Mesenchymal stem cell (in vitro differentiated cells and primary cell): Measurements from ENCODE around the gene KCNQ5.

Source experiments
- DNase-seq: peaks from one replicate; pipeline ENCODE4 v3.0.0-alpha.2; 2013
- H2AFZ ChIP-seq: one replicate; pipeline ENCODE4 v1.6.1; 2013; ENCODE audit warnings: low read depth, mild to moderate bottlenecking, control low read depth, inconsistent platforms, low read length, moderate library complexity
- H2AK5ac ChIP-seq: 2 replicates; pipeline ENCODE4 v1.6.1; 2013; ENCODE audit warnings: low read length, moderate library complexity, mild to moderate bottlenecking, inconsistent platforms; ENCODE audit not compliant: severe bottlenecking
- H2BK120ac ChIP-seq: one replicate; pipeline ENCODE4 v1.6.1; 2013; ENCODE audit warnings: low read depth, mild to moderate bottlenecking, inconsistent platforms, low read length, moderate library complexity
- H2BK12ac ChIP-seq, 2 experiments: one replicate each; pipeline ENCODE4 v1.6.1; 2013; ENCODE audit warnings: inconsistent platforms in 2 of 2, low read length in 2 of 2, mild to moderate bottlenecking in 2 of 2, moderate library complexity in 2 of 2, control low read depth in 1 of 2
- H2BK15ac ChIP-seq: one replicate; pipeline ENCODE4 v1.6.1; 2013; ENCODE audit warnings: mild to moderate bottlenecking, low read depth, inconsistent platforms; ENCODE audit not compliant: poor library complexity, severe bottlenecking
- H2BK5ac ChIP-seq: 2 replicates; pipeline ENCODE4 v1.6.1; 2013; ENCODE audit warnings: low read depth, mild to moderate bottlenecking, low read length, control low read depth, inconsistent platforms; ENCODE audit not compliant: poor library complexity, severe bottlenecking
- H3K14ac ChIP-seq, 2 experiments: one replicate each; pipeline ENCODE4 v1.6.1; 2013; ENCODE audit warnings: inconsistent platforms in 2 of 2, low read length in 2 of 2, control low read depth in 1 of 2, mild to moderate bottlenecking in 1 of 2, moderate library complexity in 1 of 2
- H3K18ac ChIP-seq, 2 experiments: one replicate each; pipeline ENCODE4 v1.6.1; 2013; ENCODE audit warnings: inconsistent platforms in 2 of 2, low read length in 2 of 2, control low read depth in 1 of 2, low read depth in 1 of 2, mild to moderate bottlenecking in 1 of 2
- H3K23ac ChIP-seq, 2 experiments: one replicate each; pipeline ENCODE4 v1.6.1; 2013; ENCODE audit warnings: inconsistent platforms in 2 of 2, low read length in 2 of 2, mild to moderate bottlenecking in 2 of 2, moderate library complexity in 2 of 2, control low read depth in 1 of 2
- H3K27ac ChIP-seq: 2 replicates; pipeline ENCODE4 v1.5.1; 2013; ENCODE audit warnings: mild to moderate bottlenecking, moderate library complexity, low read length, control low read depth, inconsistent platforms; ENCODE audit not compliant: poor library complexity, severe bottlenecking
- H3K27me3 ChIP-seq, 2 experiments: 2 replicates each; pipeline versions ENCODE4 v1.6.1 to v1.7.0; 2013; ENCODE audit warnings: low read length in 2 of 2, mild to moderate bottlenecking in 2 of 2, moderate library complexity in 2 of 2, control low read depth in 1 of 2, inconsistent platforms in 1 of 2; ENCODE audit not compliant: control insufficient read depth in 1 of 2, insufficient read depth in 1 of 2
- H3K36me3 ChIP-seq, 2 experiments: 2 replicates each; pipeline versions ENCODE4 v1.6.1 to v1.7.0; 2013; ENCODE audit warnings: low read length in 2 of 2, control low read depth in 1 of 2, inconsistent platforms in 1 of 2, low read depth in 1 of 2, mild to moderate bottlenecking in 1 of 2; ENCODE audit not compliant: insufficient read depth in 2 of 2, control insufficient read depth in 1 of 2
- H3K4ac ChIP-seq, 2 experiments: one replicate each; pipeline ENCODE4 v1.6.1; 2013; ENCODE audit warnings: inconsistent platforms in 2 of 2, low read length in 2 of 2, mild to moderate bottlenecking in 2 of 2, moderate library complexity in 2 of 2, control low read depth in 1 of 2, low read depth in 1 of 2
- H3K4me1 ChIP-seq: 2 replicates; pipeline ENCODE4 v1.6.1; 2013; ENCODE audit warnings: low read depth, low read length, control low read depth; ENCODE audit not compliant: control insufficient read depth, insufficient read depth
- H3K4me2 ChIP-seq: 2 replicates; pipeline ENCODE4 v1.6.1; 2013; ENCODE audit warnings: low read length, mild to moderate bottlenecking, inconsistent platforms; ENCODE audit not compliant: poor library complexity, severe bottlenecking
- H3K4me3 ChIP-seq, 2 experiments: 2 replicates each; pipeline versions ENCODE4 v1.5.1 to v1.7.0; 2013; ENCODE audit warnings: low read length in 2 of 2, mild to moderate bottlenecking in 2 of 2, control low read depth in 1 of 2, low read depth in 1 of 2; ENCODE audit not compliant: insufficient read depth in 1 of 2
- H3K79me1 ChIP-seq: replicated peaks from 2 replicates; pipeline ENCODE4 v1.6.1; 2013; ENCODE audit warnings: mild to moderate bottlenecking, control low read depth, low read length, inconsistent platforms; ENCODE audit not compliant: poor library complexity, severe bottlenecking
- H3K9ac ChIP-seq: 2 replicates; pipeline ENCODE4 v1.7.0; 2013; ENCODE audit warnings: mild to moderate bottlenecking, low read length, moderate library complexity
- H3K9me3 ChIP-seq: 2 replicates; pipeline ENCODE4 v1.7.0; 2013; ENCODE audit warnings: mild to moderate bottlenecking, low read length; ENCODE audit not compliant: control insufficient read depth
- H4K8ac ChIP-seq: one replicate; pipeline ENCODE4 v1.6.1; 2013; ENCODE audit warnings: inconsistent platforms, mild to moderate bottlenecking, low read length, moderate library complexity
- H4K91ac ChIP-seq: one replicate; pipeline ENCODE4 v1.6.1; 2013; ENCODE audit warnings: mild to moderate bottlenecking, low read length, inconsistent platforms
- WGBS: methylation state at CpG from one replicate; pipeline ENCODE4 v1.1.7; 2013; ENCODE audit warnings: mixed read lengths; 5-methylcytosine and 5-hydroxymethylcytosine counted together

The KCNQ5 gene

DNA sequence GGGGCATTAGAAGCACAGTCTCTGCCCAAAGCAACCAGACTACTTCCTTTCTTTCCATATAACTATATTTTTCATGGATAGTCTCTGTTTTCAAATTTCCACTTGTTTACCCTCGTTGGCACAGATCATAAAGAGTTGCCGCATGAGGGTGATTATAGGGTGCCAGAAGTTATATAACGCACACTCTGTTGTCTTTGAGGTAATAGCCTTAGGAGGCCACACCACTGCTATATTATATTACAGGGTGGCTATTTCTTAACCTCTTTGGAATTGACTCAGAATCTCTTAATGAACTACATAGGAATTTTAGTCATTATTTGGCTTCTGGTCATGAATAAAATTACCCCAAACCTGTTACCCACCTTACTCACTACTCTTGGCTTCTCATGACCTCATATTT lies 43.7 kb downstream of the KCNQ5 start:
- Histone ChIP-seq H2BK15ac (no peak overlapping the region), H2AK5ac (no peak overlapping the region), H3K36me3 (no peaks in the 10 kb centered on the region), H4K8ac (no peak overlapping the region), H3K9me3 (no peaks in the 10 kb centered on the region), H2AFZ (no peak overlapping the region), H3K4me3 (no peak overlapping the region), H2BK5ac (no peak overlapping the region), H3K79me1 (no peaks in the 10 kb centered on the region), H3K4me1 (no peaks in the 10 kb centered on the region), H3K4me2 (no peak overlapping the region), H3K4ac (no peak overlapping the region), H3K27me3 (no peaks in the 10 kb centered on the region), H4K91ac (no peak overlapping the region), H3K23ac (no peak overlapping the region), H2BK120ac (no peak overlapping the region), H3K18ac (no peak overlapping the region), H2BK12ac (no peak overlapping the region), H3K14ac (no peak overlapping the region), H3K9ac (no peak overlapping the region), H3K27ac (no peak overlapping the region)
- WGBS, result 100% methylated on average over 1 of the region's 3 CpGs
- no peak for DNase-seq

DNA sequence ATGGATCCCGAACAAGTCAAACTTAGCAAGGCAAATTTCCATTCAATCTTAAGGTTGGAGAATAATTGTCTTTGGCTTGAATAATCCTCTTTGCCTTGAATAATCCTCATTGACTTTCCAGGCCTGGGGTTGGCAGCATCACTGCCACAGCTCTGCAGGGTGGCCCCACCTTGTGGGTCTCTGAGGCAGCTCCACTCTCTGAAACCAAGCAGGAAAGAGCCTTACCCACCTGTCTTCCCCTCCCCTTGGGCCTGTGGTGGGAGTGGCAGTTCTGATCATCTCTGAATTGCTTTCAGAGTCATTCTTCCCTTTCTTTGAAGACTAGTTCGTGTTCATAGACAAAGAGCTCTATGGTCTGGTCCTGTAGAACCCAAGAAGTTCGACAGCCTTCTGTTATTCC lies 47.5 kb downstream of the KCNQ5 start:
- 91% methylated on average over 3 of the region's 3 CpGs for WGBS
- no peak overlapping the region for H3K4ac ChIP-seq

DNA sequence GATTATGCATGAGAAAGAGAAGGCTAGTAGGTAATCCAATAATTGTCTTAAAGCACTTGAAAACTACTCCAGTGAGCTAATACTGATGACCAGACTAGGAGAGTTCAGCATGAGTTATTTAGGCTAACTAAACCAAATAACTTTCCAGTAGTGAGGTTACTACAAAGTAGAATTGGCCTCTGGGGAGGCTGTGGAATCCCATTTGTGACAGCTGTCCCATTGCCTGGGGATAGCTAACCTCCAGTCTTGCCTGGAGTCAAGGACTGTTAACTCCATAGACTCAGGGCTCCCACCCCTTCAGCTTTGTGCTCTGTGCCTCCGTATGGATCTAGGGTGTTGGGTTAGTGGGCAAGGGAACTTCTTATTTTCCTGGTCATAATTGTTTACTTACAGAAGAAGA lies 51.0 kb downstream of the KCNQ5 start:
- H2BK15ac ChIP-seq, result no peak overlapping the region
- H3K4me3 ChIP-seq, result no peak overlapping the region
- no peak overlapping the region for H3K9ac ChIP-seq
- no peak overlapping the region for H2AK5ac ChIP-seq
- H3K4me1 ChIP-seq, result no peaks in the 10 kb centered on the region
- H2BK120ac ChIP-seq, result no peak overlapping the region
- H3K4ac ChIP-seq, result no peak overlapping the region
- no CpG with 5 or more reads among the region's 1 CpG for WGBS
- no peaks in the 10 kb centered on the region for H3K9me3 ChIP-seq
- H3K27ac ChIP-seq, result no peak overlapping the region
- H4K8ac ChIP-seq, result no peak overlapping the region
- H3K18ac ChIP-seq, result peak overlapping the region in 1 of 2 experiments; percentile 21
- no peak overlapping the region for H3K4me2 ChIP-seq
- no peaks in the 10 kb centered on the region for H3K79me1 ChIP-seq
- H4K91ac ChIP-seq, result no peak overlapping the region
- no peak overlapping the region for H2BK5ac ChIP-seq
- H2AFZ ChIP-seq, result no peak overlapping the region
- no peaks in the 10 kb centered on the region for H3K27me3 ChIP-seq
- H3K23ac ChIP-seq, result no peak overlapping the region
- H2BK12ac ChIP-seq, result no peak overlapping the region
- H3K14ac ChIP-seq, result no peak overlapping the region
- DNase-seq, result no peak
- H3K36me3 ChIP-seq, result no peaks in the 10 kb centered on the region

More for the DNA sequence above, 47.5 kb downstream of the KCNQ5 start:
- H2AK5ac ChIP-seq, result no peak overlapping the region
- H3K9ac ChIP-seq, result no peak overlapping the region
- no peak overlapping the region for H3K18ac ChIP-seq
- H2BK120ac ChIP-seq, result no peak overlapping the region
- no peaks in the 10 kb centered on the region for H3K27me3 ChIP-seq
- no peaks in the 10 kb centered on the region for H3K4me1 ChIP-seq
- no peak overlapping the region for H3K27ac ChIP-seq
- DNase-seq, result no peak
- no peak overlapping the region for H2AFZ ChIP-seq
- H3K79me1 ChIP-seq, result no peaks in the 10 kb centered on the region
- no peak overlapping the region for H2BK15ac ChIP-seq
- H3K9me3 ChIP-seq, result no peaks in the 10 kb centered on the region
- H4K91ac ChIP-seq, result no peak overlapping the region
- no peak overlapping the region for H4K8ac ChIP-seq
- no peak overlapping the region for H3K4me2 ChIP-seq
- no peak overlapping the region for H2BK12ac ChIP-seq
- H2BK5ac ChIP-seq, result no peak overlapping the region
- H3K4me3 ChIP-seq, result no peak overlapping the region
- no peak overlapping the region for H3K14ac ChIP-seq
- no peak overlapping the region for H3K23ac ChIP-seq
- H3K36me3 ChIP-seq, result no peaks in the 10 kb centered on the region

DNA sequence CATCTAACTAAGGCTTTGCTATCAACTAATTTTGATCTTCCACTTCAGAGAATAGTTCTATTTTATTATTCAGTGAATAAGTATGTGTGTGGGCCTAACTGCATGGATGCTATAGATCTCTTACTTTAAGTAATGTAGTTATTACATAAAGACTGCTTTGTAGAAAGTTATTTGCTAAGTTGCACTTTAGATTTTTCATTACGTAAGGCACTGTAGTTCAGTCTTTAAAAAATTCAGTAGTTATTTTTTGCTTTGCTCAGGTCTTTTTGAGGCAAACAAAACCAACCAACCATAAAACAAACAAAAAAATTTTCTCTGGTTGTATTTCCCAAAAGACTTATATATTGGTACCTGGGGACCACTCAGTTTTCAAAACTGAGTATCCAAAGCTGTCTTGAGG lies 53.0 kb downstream of the KCNQ5 start:
- no peak overlapping the region for H3K4me3 ChIP-seq
- H3K9ac ChIP-seq, result no peak overlapping the region
- H3K9me3 ChIP-seq, result no peaks in the 10 kb centered on the region
- no peak overlapping the region for H3K4me2 ChIP-seq
- no peak overlapping the region for H3K18ac ChIP-seq
- no peak overlapping the region for H2BK5ac ChIP-seq
- H3K14ac ChIP-seq, result no peak overlapping the region
- no peak overlapping the region for H2AFZ ChIP-seq
- WGBS, result no CpG with 5 or more reads among the region's 1 CpG
- no peak overlapping the region for H3K4ac ChIP-seq
- no peak overlapping the region for H2BK15ac ChIP-seq
- no peaks in the 10 kb centered on the region for H3K79me1 ChIP-seq
- no peak for DNase-seq
- H3K23ac ChIP-seq, result no peak overlapping the region
- H2BK120ac ChIP-seq, result no peak overlapping the region
- no peak overlapping the region for H4K8ac ChIP-seq
- H2AK5ac ChIP-seq, result no peak overlapping the region
- H3K36me3 ChIP-seq, result no peaks in the 10 kb centered on the region
- H3K27ac ChIP-seq, result no peak overlapping the region
- H3K27me3 ChIP-seq, result no peaks in the 10 kb centered on the region
- no peak overlapping the region for H2BK12ac ChIP-seq
- H3K4me1 ChIP-seq, result no peaks in the 10 kb centered on the region
- H4K91ac ChIP-seq, result no peak overlapping the region
